H54 (cell line): ENCODE results near the gene FRMD3.

Source experiments
- DNase-seq: peaks from one replicate; pipeline ENCODE4 v3.0.0; 2011; ENCODE audit warnings: low spot score, mixed read lengths; ENCODE audit not compliant: insufficient read length
- FAIRE-seq: peaks from 3 replicates; lab custom pipeline; 2011; peaks lifted over from hg19 to GRCh38; lab: Jason Lieb, UNC
- POLR2A ChIP-seq: IDR thresholded peaks from 2 replicates; pipeline ENCODE4 v1.6.1; 2011; ENCODE audit warnings: low read depth, mild to moderate bottlenecking, low read length

FRMD3 gene

GRCh38 chr9:83236029-83236696 is 302.0 kb downstream of the FRMD3 start:
- DNase-seq (no peak), FAIRE-seq (peak; percentile 43)
- no peak for TF ChIP-seq POLR2A

- no peak for FAIRE-seq
- no peak for TF ChIP-seq POLR2A
These were observed 302.7 kb downstream of the FRMD3 start for GRCh38 chr9:83235526-83235925.

GRCh38 chr9:83234541-83234940 is 303.7 kb downstream of the FRMD3 start:
- peak; percentile 73 for FAIRE-seq
- TF ChIP-seq POLR2A: no peak
- DNase-seq: no peak

More at GRCh38 chr9:83235526-83235925, 302.7 kb downstream of the FRMD3 start:
- DNase-seq: no peak

GRCh38 chr9:83233647-83234046 is 304.6 kb downstream of the FRMD3 start:
- FAIRE-seq (no peak), DNase-seq (no peak)
- no peak for TF ChIP-seq POLR2A

- DNase-seq: no peak
- no peak for TF ChIP-seq POLR2A
- no peak for FAIRE-seq
These were observed 307.2 kb downstream of the FRMD3 start for GRCh38 chr9:83231039-83231438.

- DNase-seq (peak; percentile 34), FAIRE-seq (peak; percentile 85)
- TF ChIP-seq POLR2A: no peak
These were observed 317.5 kb downstream of the FRMD3 start for GRCh38 chr9:83220730-83221129.

- no peak for TF ChIP-seq POLR2A
- DNase-seq: no peak
- FAIRE-seq: peak; percentile 6
These were observed 318.2 kb downstream of the FRMD3 start for GRCh38 chr9:83219924-83220438.

GRCh38 chr9:83219154-83219923 is 318.9 kb downstream of the FRMD3 start:
- TF ChIP-seq POLR2A: 0 out of 2 replicates have a peak, but pooled peaks have one; percentile 32
- DNase-seq: peak; percentile 92
- peak; percentile 76 for FAIRE-seq

- DNase-seq: no peak
- no peak for FAIRE-seq
- TF ChIP-seq POLR2A: no peak
These were observed 319.6 kb downstream of the FRMD3 start for GRCh38 chr9:83218411-83219090.

GRCh38 chr9:83209188-83209731 is 328.9 kb downstream of the FRMD3 start:
- no peak for FAIRE-seq
- DNase-seq: no peak
- TF ChIP-seq POLR2A: no peak

- FAIRE-seq: no peak
- TF ChIP-seq POLR2A: no peak
- DNase-seq: no peak
These were observed 329.9 kb downstream of the FRMD3 start for GRCh38 chr9:83208065-83208850.

GRCh38 chr9:83204047-83204446 is 334.2 kb downstream of the FRMD3 start:
- DNase-seq (no peak), FAIRE-seq (peak; percentile 23)
- TF ChIP-seq POLR2A: no peak

GRCh38 chr9:83200531-83200930 is 337.7 kb downstream of the FRMD3 start:
- FAIRE-seq: no peak
- no peak for DNase-seq

More at GRCh38 chr9:83200531-83200930, 337.7 kb downstream of the FRMD3 start:
- no peak for TF ChIP-seq POLR2A
